Upper lobe of left lung (tissue), 4 donors: ENCODE measurements around the gene SACS.

ENCODE experiments used
- CTCF ChIP-seq, 6 experiments: fragments of 450-650 bp in 4 of 6; fragments of 200-600 bp in 2 of 6; sonication (generic) in 2 of 6; IDR thresholded peaks; one replicate each; pipeline ENCODE4 v1.5.1; 2016 to 2019; ENCODE audit warnings: antibody characterized with exemption in 6 of 6
- POLR2A ChIP-seq, 4 donors: fragments of 450-650 bp; IDR thresholded peaks; one replicate each; pipeline ENCODE4 v1.5.1; 2016 to 2017; ENCODE audit warnings: antibody characterized with exemption in 4 of 4, mild to moderate bottlenecking in 2 of 4
- POLR2AphosphoS5 ChIP-seq, 2 donors: sonication (generic); formaldehyde crosslinking; IDR thresholded peaks; one replicate each; pipeline ENCODE4 v1.5.1; 2017; ENCODE audit warnings: antibody characterized with exemption in 2 of 2

- TF ChIP-seq CTCF (IDR thresholded peaks at IDR 0.05) (no peak), POLR2AphosphoS5 (IDR thresholded peaks at IDR 0.05) (no peak), POLR2A (IDR thresholded peaks at IDR 0.05) (no peak)
Observed at GRCh38 chr13:23380534-23380933, 53.0 kb downstream of the SACS start.
